CD4-positive, CD25-positive, alpha-beta regulatory T cell (primary cell): Measurements from ENCODE around the gene BORA. TPM values are rescaled to one million over a fixed set of nuclear protein-coding genes. Genes with fewer than 3 reads are reported as not detected.
"Not testable (repeated sequence)": the region's sequence is repeated elsewhere in the genome, so short reads cannot be mapped to it uniquely, and the experiment has no call there.

Experiments
- ATAC-seq, 2 donors: fragments of 150-1000 bp; cut with Tn5 transposase; one replicate each; pipeline ENCODE4 v1.10.0; 2021; ENCODE audit warnings: low read depth in 2 of 2, moderate number of reproducible peaks in 2 of 2, moderate library complexity in 1 of 2
- DNase-seq, 3 donors: peaks; one replicate each; pipeline versions ENCODE4 v3.0.0 to v3.0.0-alpha.2; 2012 to 2022; ENCODE audit warnings: mixed read lengths in 1 of 3
- H3K27ac ChIP-seq: one replicate; pipeline ENCODE4 v1.7.0; 2013; ENCODE audit warnings: mild to moderate bottlenecking, low read length; ENCODE audit not compliant: insufficient read depth, poor library complexity, severe bottlenecking
- H3K27me3 ChIP-seq: one replicate; pipeline ENCODE4 v1.7.0; 2013; ENCODE audit warnings: low read length; ENCODE audit not compliant: control insufficient read depth, insufficient read depth
- H3K36me3 ChIP-seq: one replicate; pipeline ENCODE4 v1.7.0; 2013; ENCODE audit warnings: mild to moderate bottlenecking, low read length, moderate library complexity; ENCODE audit not compliant: control insufficient read depth, insufficient read depth
- H3K4me1 ChIP-seq: 2 replicates; pipeline ENCODE4 v1.7.0; 2013; ENCODE audit warnings: mild to moderate bottlenecking, low read length; ENCODE audit not compliant: insufficient read depth, control insufficient read depth, poor library complexity, severe bottlenecking
- H3K4me3 ChIP-seq: one replicate; pipeline ENCODE4 v1.7.0; 2013; ENCODE audit warnings: low read depth, mild to moderate bottlenecking, low read length, moderate library complexity
- H3K9me3 ChIP-seq, 2 experiments: 1 replicate in 1 of 2; 2 replicates in 1 of 2; pipeline ENCODE4 v1.7.0; 2013; ENCODE audit warnings: low read length in 2 of 2, mild to moderate bottlenecking in 1 of 2, moderate library complexity in 1 of 2; ENCODE audit not compliant: control insufficient read depth in 2 of 2
- H3K27ac Mint-ChIP-seq, 3 donors: one replicate each; pipeline ENCODE4 v1.8.0; 2020 to 2022; ENCODE audit warnings: mild to moderate bottlenecking in 3 of 3, mixed read lengths in 3 of 3, moderate library complexity in 2 of 3
- H3K27me3 Mint-ChIP-seq: one replicate; pipeline ENCODE4 v1.8.0; 2022; ENCODE audit warnings: mild to moderate bottlenecking, mixed read lengths
- H3K36me3 Mint-ChIP-seq: one replicate; pipeline ENCODE4 v1.8.0; 2020; ENCODE audit warnings: mixed read lengths
- H3K4me1 Mint-ChIP-seq, 4 donors: one replicate each; pipeline ENCODE4 v1.8.0; 2020 to 2022; ENCODE audit warnings: mixed read lengths in 4 of 4, mild to moderate bottlenecking in 1 of 4
- H3K4me3 Mint-ChIP-seq, 4 donors: one replicate each; pipeline ENCODE4 v1.8.0; 2020 to 2022; ENCODE audit warnings: mild to moderate bottlenecking in 4 of 4, mixed read lengths in 4 of 4, moderate library complexity in 3 of 4
- H3K9me3 Mint-ChIP-seq, 7 donors: one replicate each; pipeline ENCODE4 v1.8.0; 2020 to 2022; ENCODE audit warnings: mixed read lengths in 7 of 7, mild to moderate bottlenecking in 3 of 7, moderate library complexity in 2 of 7
- polyA plus RNA-seq, 4 donors: library from polyadenylated mRNA; unstranded; fragments of 300-500 nt; fragmentation: Illumina TruSeq; gene quantifications; one replicate each; pipeline ENCODE4 v1.2.3, GENCODE V29; 2021
- total RNA-seq: library from RNA; stranded (reverse); gene quantifications from one replicate; pipeline ENCODE4 v1.2.3, GENCODE V29; 2022

BORA gene
- total and polyA plus RNA-seq, 5 donors from 2014 or later: 7.0 to 13.1 (median 10.6) TPM

DNA sequence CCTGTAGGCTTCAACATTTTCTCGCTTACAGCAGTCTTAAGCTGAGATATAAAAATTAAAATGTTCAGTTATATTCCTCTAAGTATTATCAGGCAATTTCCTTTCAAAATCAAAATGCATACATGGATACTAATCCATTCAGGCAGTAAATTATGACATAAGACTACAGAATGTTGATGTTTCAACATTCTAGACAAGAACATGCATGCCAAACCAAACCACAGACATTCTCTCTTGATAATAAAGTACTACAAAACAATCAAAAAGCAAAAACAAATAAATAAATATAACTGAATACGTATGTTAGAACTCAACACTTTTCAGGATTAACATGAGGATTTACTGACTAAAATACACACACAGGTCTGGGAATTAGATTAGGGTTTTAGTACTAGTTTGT, 46.3 kb downstream of the BORA start:
- Histone ChIP-seq H3K9me3 (no peaks in the 10 kb centered on the region), H3K27ac (no peak overlapping the region), H3K27me3 (no peaks in the 10 kb centered on the region), H3K4me1 (peaks cover 11% of the 10 kb centered on the region), H3K4me3 (no peak overlapping the region), H3K36me3 (peaks cover 95% of the 10 kb centered on the region)
- Mint-ChIP-seq H3K4me1 (peaks cover 19 to 34% (median 26%) of the 10 kb centered on the region in 4 donors), H3K27me3 (no peaks in the 10 kb centered on the region), H3K36me3 (peaks cover 45% of the 10 kb centered on the region), H3K9me3 (no peaks in the 10 kb centered on the region), H3K27ac (no peak overlapping the region), H3K4me3 (no peak overlapping the region)
- ATAC-seq (no peak), DNase-seq (no peak)

DNA sequence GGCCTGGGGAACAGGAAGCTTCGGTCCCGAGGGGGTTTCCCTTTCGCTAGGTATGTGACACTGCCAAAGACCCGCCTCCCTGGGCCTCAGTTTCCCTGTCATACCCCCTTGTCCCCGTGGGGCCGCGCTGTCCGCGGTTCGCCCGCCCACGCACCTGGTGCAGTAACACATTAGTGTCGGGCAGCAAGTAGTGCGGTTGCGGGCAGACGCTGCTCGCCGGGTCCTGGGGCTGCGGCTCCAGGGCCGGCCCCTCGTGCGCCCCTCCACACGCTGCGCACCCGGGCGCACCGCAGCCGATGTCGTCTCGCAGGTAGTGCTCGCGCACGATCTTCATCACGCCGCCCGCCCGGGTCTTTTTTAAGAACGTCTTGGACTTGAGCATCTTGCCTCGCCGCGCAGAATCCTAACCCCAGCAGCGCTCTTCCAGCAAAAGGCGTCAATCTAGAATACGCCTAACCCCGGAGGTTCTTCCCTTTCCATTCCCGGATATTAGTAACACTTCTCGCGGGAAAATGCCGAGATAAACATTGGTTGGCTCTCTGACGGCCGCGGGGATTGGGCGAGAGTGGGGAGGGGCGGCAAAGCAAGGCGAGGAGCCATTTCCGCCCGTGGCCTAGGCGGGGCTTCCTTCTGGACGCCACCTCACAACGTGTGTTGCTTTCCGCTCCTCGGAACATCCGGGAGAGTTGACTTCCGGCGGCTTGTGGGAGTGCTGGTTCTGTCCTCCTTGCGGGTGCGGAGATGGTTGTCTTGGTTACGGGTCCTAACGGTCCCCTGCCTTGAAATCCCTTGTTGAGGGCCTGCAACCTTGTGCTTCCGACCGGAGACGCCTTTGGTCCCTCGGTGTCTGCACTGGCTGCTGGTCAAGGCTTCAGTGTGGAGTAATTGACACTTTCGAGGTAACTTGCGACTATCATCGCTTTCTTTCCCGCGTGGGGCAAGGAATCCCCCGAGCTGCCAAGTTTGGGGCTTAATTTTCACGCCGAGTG, 54.0 kb downstream of the BORA start, which contains the start of the genes DIS3 and PIBF1:
DIS3 (minus strand) TSS at position 450 of the 989 bp plus-strand sequence; CDS start at position 382, 68 bp downstream.
PIBF1 (plus strand) TSS at position 683 of the 989 bp plus-strand sequence. CDS start 1,337 bp downstream, outside the sequence.
- H3K4me1 Mint-ChIP-seq: peaks cover 52 to 81% (median 64%) of the 10 kb centered on the region in 4 donors
- peak; percentile 94 to 99 (median 96) for DNase-seq
- peak within 1 kb of the TSS; percentile 99 to 100 (median 99) for H3K27ac Mint-ChIP-seq
- no peaks in the 10 kb centered on the region for H3K9me3 ChIP-seq
- peaks cover 24% of the 10 kb centered on the region for H3K36me3 ChIP-seq
- H3K27me3 Mint-ChIP-seq: no peaks in the 10 kb centered on the region
- H3K4me3 ChIP-seq: peak within 1 kb of the TSS; percentile 90
- ATAC-seq: peak; percentile 98 to 99
- H3K4me3 Mint-ChIP-seq: peak within 1 kb of the TSS; percentile 92 to 100 (median 98)
- peaks cover 0 to 1% (median 0%) of the 10 kb centered on the region in 7 donors for H3K9me3 Mint-ChIP-seq
- no peaks in the 10 kb centered on the region for H3K27me3 ChIP-seq
- H3K27ac ChIP-seq: peak within 1 kb of the TSS; percentile 93
- H3K36me3 Mint-ChIP-seq: peaks cover 21% of the 10 kb centered on the region
- H3K4me1 ChIP-seq: peaks cover 62% of the 10 kb centered on the region

DNA sequence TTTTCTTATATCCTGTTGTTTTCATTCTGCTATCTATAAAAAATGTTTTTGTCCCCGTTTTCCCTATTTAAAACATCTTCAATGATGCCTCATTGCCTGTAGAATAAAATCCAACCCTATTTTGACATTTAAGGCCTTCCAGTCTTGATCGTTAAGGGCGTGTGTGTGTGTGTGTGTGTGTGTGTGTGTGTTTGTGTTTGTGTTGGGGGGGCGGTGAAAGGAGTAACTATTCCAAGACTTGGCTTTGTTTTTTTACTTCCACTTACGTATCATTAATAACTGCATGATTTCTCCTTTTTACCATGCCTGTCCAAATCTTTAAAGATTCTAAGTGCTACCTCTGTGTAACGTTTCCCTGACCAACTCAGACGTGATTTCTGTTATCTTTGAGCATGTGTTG, 55.0 kb downstream of the BORA start:
- H3K36me3 ChIP-seq: peaks cover 17% of the 10 kb centered on the region
- DNase-seq: peak in 2 of 3 donors; percentile 11 to 15
- peak overlapping the region; percentile 90 for H3K4me3 ChIP-seq
- Mint-ChIP-seq H3K4me3 (peak overlapping the region; percentile 92 to 100 (median 98)), H3K36me3 (peaks cover 18% of the 10 kb centered on the region), H3K27ac (peak overlapping the region; percentile 99 to 100 (median 99)), H3K9me3 (peaks cover 0 to 1% (median 0%) of the 10 kb centered on the region in 7 donors), H3K27me3 (no peaks in the 10 kb centered on the region), H3K4me1 (peaks cover 47 to 79% (median 58%) of the 10 kb centered on the region in 4 donors)
- no peaks in the 10 kb centered on the region for H3K9me3 ChIP-seq
- no peaks in the 10 kb centered on the region for H3K27me3 ChIP-seq
- peak overlapping the region; percentile 93 for H3K27ac ChIP-seq
- no peak for ATAC-seq
- peaks cover 59% of the 10 kb centered on the region for H3K4me1 ChIP-seq

DNA sequence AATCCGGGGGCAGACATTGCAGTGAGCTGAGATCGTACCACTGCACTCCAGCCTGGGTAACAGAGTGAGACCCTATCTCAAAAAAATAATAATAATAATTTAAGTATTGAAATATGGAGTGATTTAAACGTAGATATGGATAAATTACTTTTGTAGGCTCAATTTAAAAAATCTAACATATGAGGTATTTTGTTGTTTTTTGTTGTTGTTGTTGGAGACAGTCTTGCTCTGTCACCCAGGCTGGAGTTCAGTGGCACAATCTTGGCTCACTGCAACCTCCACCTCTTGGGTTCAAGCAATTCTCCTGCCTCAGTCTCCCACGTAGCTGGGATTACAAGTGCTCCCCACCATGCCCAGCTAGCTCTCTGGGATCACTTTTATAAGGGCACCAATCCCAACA, 57.0 kb downstream of the BORA start:
- Mint-ChIP-seq H3K4me3 (peak overlapping the region in 3 of 4 donors; percentile 26 to 53 (median 52)), H3K4me1 (peaks cover 46 to 74% (median 57%) of the 10 kb centered on the region in 4 donors)
- H3K4me1 ChIP-seq: peaks cover 45% of the 10 kb centered on the region

DNA sequence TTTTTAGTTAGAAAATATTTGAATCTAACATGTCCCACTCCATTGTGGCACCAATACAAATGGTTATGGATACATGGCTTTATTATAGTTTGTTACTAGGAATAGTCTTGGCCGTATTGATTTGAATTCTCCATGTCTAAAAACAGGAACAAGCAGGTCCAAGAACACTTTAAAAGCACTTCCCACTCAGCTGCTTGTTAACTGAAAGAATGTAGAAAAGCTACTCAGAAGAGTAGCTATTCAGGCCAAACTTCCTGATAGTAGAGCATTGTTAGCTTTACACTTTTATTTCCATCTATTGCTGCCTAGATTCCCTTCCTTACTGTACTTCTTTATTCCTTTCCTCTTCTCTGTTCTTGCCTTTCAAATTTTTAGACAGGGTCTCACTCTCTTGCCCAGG, 61.1 kb downstream of the BORA start:
- Histone ChIP-seq H3K4me3 (no peak overlapping the region), H3K9me3 (no peaks in the 10 kb centered on the region), H3K27ac (no peak overlapping the region), H3K27me3 (no peaks in the 10 kb centered on the region), H3K4me1 (peaks cover 11% of the 10 kb centered on the region), H3K36me3 (peaks cover 33% of the 10 kb centered on the region)
- DNase-seq (no peak), ATAC-seq (no peak)
- Mint-ChIP-seq H3K4me1 (peaks cover 31 to 46% (median 39%) of the 10 kb centered on the region in 4 donors), H3K27ac (no peak overlapping the region), H3K36me3 (peaks cover 33% of the 10 kb centered on the region), H3K27me3 (no peaks in the 10 kb centered on the region), H3K4me3 (no peak overlapping the region), H3K9me3 (peaks cover 0 to 1% (median 0%) of the 10 kb centered on the region in 7 donors)

More for the DNA sequence above, 57.0 kb downstream of the BORA start:
- H3K27me3 ChIP-seq, H3K27me3 Mint-ChIP-seq, H3K36me3 ChIP-seq, H3K27ac ChIP-seq, DNase-seq, ATAC-seq, H3K4me3 ChIP-seq, H3K9me3 ChIP-seq, H3K9me3 Mint-ChIP-seq: not testable (repeated sequence)
- Mint-ChIP-seq H3K36me3 (peaks cover 18% of the 10 kb centered on the region), H3K27ac (peak overlapping the region in 2 of 3 donors; percentile 44)

DNA sequence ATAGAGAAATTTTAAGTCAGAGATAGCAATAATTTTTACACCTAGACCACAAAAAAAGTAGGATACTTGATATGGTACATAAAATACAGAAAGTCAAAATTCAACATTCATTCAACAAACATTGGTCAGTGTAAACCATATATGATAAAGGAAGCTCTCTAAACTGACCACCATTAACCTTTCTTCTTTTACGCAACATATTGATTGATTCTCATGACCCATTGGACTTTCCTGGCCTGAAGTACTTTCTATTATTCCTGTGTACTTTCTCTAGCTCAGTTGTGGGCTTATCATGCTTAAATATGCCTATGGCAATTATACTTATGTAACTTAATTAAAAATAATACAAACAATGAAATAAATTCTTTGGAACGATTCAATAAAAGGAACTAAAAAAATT, 64.9 kb downstream of the BORA start:
- Histone ChIP-seq H3K27ac (no peak overlapping the region), H3K36me3 (peaks cover 63% of the 10 kb centered on the region)
- no peak for ATAC-seq

DNA sequence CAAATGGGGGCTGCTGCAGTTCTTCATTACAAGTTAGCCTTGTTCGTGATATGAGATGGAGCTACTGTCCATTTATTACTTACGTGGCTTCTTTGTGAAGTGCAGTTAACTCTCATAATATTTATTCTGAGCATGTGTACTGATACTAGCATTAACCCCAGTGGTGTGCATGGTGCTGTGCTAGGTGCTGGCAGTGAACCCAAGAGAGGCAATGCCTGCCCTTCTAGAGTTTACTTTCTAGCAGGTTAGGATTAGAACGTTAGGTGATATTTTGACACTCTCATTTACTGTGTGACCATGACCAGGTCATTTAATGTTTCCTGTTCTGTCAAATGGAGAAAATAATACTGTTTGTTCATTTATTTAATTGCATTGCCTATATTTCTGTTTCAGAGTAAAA, 71.1 kb downstream of the BORA start:
- Mint-ChIP-seq H3K9me3 (peaks cover 0 to 5% (median 0%) of the 10 kb centered on the region in 7 donors), H3K36me3 (peaks cover 52% of the 10 kb centered on the region), H3K27me3 (no peaks in the 10 kb centered on the region), H3K4me3 (no peak overlapping the region), H3K27ac (no peak overlapping the region), H3K4me1 (peaks cover 18 to 31% (median 23%) of the 10 kb centered on the region in 4 donors)
- Histone ChIP-seq H3K27me3 (no peaks in the 10 kb centered on the region), H3K9me3 (no peaks in the 10 kb centered on the region), H3K4me1 (no peaks in the 10 kb centered on the region), H3K4me3 (no peak overlapping the region), H3K36me3 (peaks cover 71% of the 10 kb centered on the region), H3K27ac (no peak overlapping the region)
- DNase-seq (no peak), ATAC-seq (no peak)

More for the DNA sequence above, 64.9 kb downstream of the BORA start:
- no peaks in the 10 kb centered on the region for H3K27me3 ChIP-seq
- peaks cover 25 to 41% (median 29%) of the 10 kb centered on the region in 4 donors for H3K4me1 Mint-ChIP-seq
- peaks cover 44% of the 10 kb centered on the region for H3K36me3 Mint-ChIP-seq
- peaks cover 0 to 5% (median 0%) of the 10 kb centered on the region in 7 donors for H3K9me3 Mint-ChIP-seq
- H3K4me1 ChIP-seq: no peaks in the 10 kb centered on the region
- no peak overlapping the region for H3K4me3 ChIP-seq
- no peak overlapping the region for H3K4me3 Mint-ChIP-seq
- H3K9me3 ChIP-seq: no peaks in the 10 kb centered on the region
- no peak overlapping the region for H3K27ac Mint-ChIP-seq
- no peaks in the 10 kb centered on the region for H3K27me3 Mint-ChIP-seq
- DNase-seq: no peak
